ENCODE results near the gene SF1. TPM values are rescaled to one million over a fixed set of nuclear protein-coding genes. Genes with fewer than 3 reads are reported as not detected.

The SF1 gene
- total RNA-seq, 2 donors from 2014 or later, result 150 to 470 TPM

GRCh38 chr11:64770120-64770519, 8.2 kb downstream of the SF1 start:
- H3K27me3 ChIP-seq, result no peaks in the 10 kb centered on the region
- H3K9me3 ChIP-seq, result no peaks in the 10 kb centered on the region
- H3K4me1 ChIP-seq, result peaks cover 21% of the 10 kb centered on the region
- DNase-seq (no peak), ATAC-seq (no peak)
- WGBS, 2 donors, result 89 to 95% methylated on average over 12 of the region's 12 CpGs
- no peak overlapping the region for H3K27ac ChIP-seq
- intact Hi-C loops (cut with DNase I), result no loop called here
- TF ChIP-seq CTCF (IDR thresholded peaks at IDR 0.05), result no peak
- TF ChIP-seq POLR2A (IDR thresholded peaks at IDR 0.05), result no peak
- H3K4me3 ChIP-seq, result no peak overlapping the region
- H3K36me3 ChIP-seq (replicated peaks in 1 of 2; ENCODE audit: insufficient read depth in 1 of 2, low read depth in 2 of 2), result peaks cover 53 to 70% of the 10 kb centered on the region in 2 donors

DNA sequence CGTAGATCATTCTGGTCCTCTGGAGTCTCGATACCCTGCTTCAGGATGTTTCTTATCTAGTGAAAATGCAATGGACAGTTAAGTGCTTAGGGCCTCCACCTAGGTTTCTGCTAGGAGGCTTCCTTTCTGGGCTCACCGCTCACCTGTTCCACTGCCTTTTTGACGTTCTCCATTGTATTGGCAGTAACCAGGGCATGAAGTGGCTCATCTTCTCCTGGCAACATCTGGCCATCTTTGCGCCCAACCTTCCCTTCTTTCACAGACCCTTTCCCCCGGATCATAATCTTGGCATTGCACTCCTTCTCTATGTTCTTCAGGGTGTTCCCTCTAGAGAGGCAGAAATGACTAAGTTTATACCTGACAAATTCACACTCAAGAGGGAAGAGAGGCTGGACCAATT, 9.1 kb downstream of the SF1 start:
- no peak for ATAC-seq
- H3K36me3 ChIP-seq (replicated peaks in 1 of 2; ENCODE audit: insufficient read depth in 1 of 2, low read depth in 2 of 2), result peaks cover 58 to 70% of the 10 kb centered on the region in 2 donors
- TF ChIP-seq POLR2A (IDR thresholded peaks at IDR 0.05), result no peak
- TF ChIP-seq CTCF (IDR thresholded peaks at IDR 0.05), result no peak
- H3K27ac ChIP-seq, result no peak overlapping the region
- H3K27me3 ChIP-seq, result no peaks in the 10 kb centered on the region
- 88 to 89% methylated on average over 6 of the region's 6 CpGs for WGBS, 2 donors
- H3K9me3 ChIP-seq, result no peaks in the 10 kb centered on the region
- H3K4me3 ChIP-seq, result no peak overlapping the region
- DNase-seq, result no peak
- intact Hi-C loops (cut with DNase I), result no loop called here
- H3K4me1 ChIP-seq, result peaks cover 18% of the 10 kb centered on the region

GRCh38 chr11:64768300-64768694, 10.0 kb downstream of the SF1 start:
- Histone ChIP-seq H3K9me3 (no peaks in the 10 kb centered on the region), H3K27ac (no peak overlapping the region), H3K27me3 (no peaks in the 10 kb centered on the region), H3K36me3 (replicated peaks in 1 of 2; ENCODE audit: insufficient read depth in 1 of 2, low read depth in 2 of 2) (peaks cover 49 to 67% of the 10 kb centered on the region in 2 donors), H3K4me3 (no peak overlapping the region), H3K4me1 (peaks cover 22% of the 10 kb centered on the region)
- no peak for TF ChIP-seq POLR2A (IDR thresholded peaks at IDR 0.05)
- TF ChIP-seq CTCF (IDR thresholded peaks at IDR 0.05), result no peak
- WGBS, 2 donors, result 80 to 91% methylated on average over 6 of the region's 6 CpGs
- no peak for ATAC-seq
- intact Hi-C loops (cut with DNase I), result no loop called here
- no peak for DNase-seq

GRCh38 chr11:64767344-64768299, 10.7 kb downstream of the SF1 start:
- Histone ChIP-seq H3K9me3 (no peaks in the 10 kb centered on the region), H3K27me3 (no peaks in the 10 kb centered on the region), H3K27ac (peak overlapping the region in 3 of 4 donors; percentile 2 to 47 (median 15)), H3K36me3 (replicated peaks in 1 of 2; ENCODE audit: insufficient read depth in 1 of 2, low read depth in 2 of 2) (peaks cover 44 to 65% of the 10 kb centered on the region in 2 donors), H3K4me3 (no peak overlapping the region), H3K4me1 (peaks cover 18% of the 10 kb centered on the region)
- intact Hi-C loops (cut with DNase I), result no loop called here
- WGBS, 2 donors, result 52 to 65% methylated on average over 13 to 19 of the region's 19 CpGs
- DNase-seq (peak; percentile 67 to 73 (median 71)), ATAC-seq (peak; percentile 41)
- TF ChIP-seq CTCF (IDR thresholded peaks at IDR 0.05) (peak; percentile 46 to 67 (median 57)), POLR2A (IDR thresholded peaks at IDR 0.05) (no peak)
